HG03442 (cell line): Measurements from ENCODE around the gene EPS8L3.
"Not testable (repeated sequence)": the region's sequence is repeated elsewhere in the genome, so short reads cannot be mapped to it uniquely, and the experiment has no call there.

Experiments
- ATAC-seq: cut with Tn5 transposase; IDR thresholded peaks from one replicate; pipeline ENCODE4 v1.9.1; 2021; ENCODE audit warnings: mild to moderate bottlenecking, moderate library complexity; ENCODE audit not compliant: unreplicated experiment

Gene EPS8L3

GRCh38 chr1:109714661-109715372 lies 48.9 kb downstream of the EPS8L3 start:
- no peak for ATAC-seq

DNA sequence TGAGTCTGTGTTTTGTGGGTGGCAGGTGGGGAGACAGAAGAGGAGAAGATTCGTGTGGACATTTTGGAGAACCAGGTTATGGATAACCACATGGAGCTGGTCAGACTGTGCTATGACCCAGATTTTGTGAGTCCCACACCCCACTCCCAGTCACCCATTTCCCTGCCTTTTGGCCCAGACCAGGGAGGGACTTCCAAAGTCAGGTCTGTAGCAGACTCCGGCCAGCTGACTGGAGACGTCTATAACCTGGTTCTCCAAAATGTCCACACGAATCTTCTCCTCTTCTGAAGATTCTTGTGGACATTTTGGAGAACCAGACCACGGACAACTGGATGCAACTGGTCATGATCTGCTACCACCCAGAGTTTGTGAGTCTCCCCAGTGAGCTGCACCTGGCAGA lies 50.1 kb downstream of the EPS8L3 start:
- ATAC-seq, result no peak

DNA sequence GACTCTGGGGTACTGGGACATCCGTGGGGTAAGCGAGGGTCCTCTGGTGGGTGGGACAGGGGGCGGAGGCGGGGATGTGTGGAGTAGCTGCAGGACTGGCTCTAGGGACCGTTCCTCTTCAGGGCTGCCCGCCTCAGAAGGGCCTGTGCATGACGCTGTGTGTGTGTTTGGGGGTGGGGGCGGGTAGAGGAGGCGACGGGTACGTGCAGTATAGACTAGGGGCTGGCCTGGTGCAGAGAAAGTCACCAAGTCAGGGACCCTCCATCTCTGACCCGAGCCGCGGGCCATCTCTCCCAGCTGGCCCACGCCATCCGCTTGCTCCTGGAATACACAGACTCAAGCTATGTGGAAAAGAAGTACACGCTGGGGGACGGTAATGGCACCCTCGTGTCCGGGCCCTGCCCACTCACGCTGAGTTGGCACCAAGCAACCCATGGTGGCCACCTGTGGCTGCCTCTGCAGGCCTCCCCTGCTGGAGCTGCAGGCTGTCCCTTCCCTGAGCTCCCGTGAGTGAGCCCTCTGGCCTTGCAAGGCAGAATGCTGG lies 51.3 kb downstream of the EPS8L3 start:
- ATAC-seq, result no peak

- ATAC-seq, result not testable (repeated sequence)
Observed at GRCh38 chr1:109711593-109712320, 52.0 kb downstream of the EPS8L3 start, which contains the start of gene GSTM5. GSTM5 (plus strand) TSS chr1:109712251; CDS start chr1:109712313, 62 bp downstream.

- not testable (repeated sequence) for ATAC-seq
Observed at GRCh38 chr1:109709822-109710221, 53.9 kb downstream of the EPS8L3 start.

- ATAC-seq, result not testable (repeated sequence)
Observed at GRCh38 chr1:109708949-109709348, 54.8 kb downstream of the EPS8L3 start.

DNA sequence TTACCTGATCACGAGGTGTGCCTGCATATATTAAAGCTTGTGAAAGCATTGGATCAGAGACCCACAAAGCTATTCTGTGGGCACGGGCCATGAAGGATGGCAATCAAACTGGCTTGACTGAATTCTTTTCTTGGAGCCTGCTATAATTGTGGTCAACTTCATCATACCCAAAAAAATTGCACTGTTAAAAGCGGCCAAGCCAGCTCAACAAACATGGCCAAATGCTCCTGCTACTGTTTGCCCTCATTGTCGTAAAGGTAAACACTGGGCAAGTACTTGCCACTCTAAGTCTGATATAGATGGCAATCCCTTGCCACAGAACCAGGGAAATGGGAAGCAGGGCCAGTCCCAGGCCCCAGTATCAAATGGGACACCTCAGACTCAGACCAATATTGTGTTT lies 58.3 kb downstream of the EPS8L3 start:
- no peak for ATAC-seq

- ATAC-seq, result no peak
Observed at GRCh38 chr1:109704173-109704572, 59.5 kb downstream of the EPS8L3 start.

- ATAC-seq, result not testable (repeated sequence)
Observed at GRCh38 chr1:109702940-109703339, 60.8 kb downstream of the EPS8L3 start.
